ENCODE results near the gene OXCT1. TPM values are rescaled to one million over a fixed set of nuclear protein-coding genes. Genes with fewer than 3 reads are reported as not detected.

The OXCT1 gene
- total and polyA plus RNA-seq, 2 of the 13 experiments (the other 11 are each of a cell fraction or from before 2014, with no cell fraction given), result 0.92 to 4.7 TPM

- TF ChIP-seq PITX1 (CRISPR knock-in tag; IDR thresholded peaks at IDR 0.05) (peak; percentile 66; the same call in 1 of the 2 replicates), USF2 (IDR thresholded peaks at IDR 0.05; ENCODE audit: low read depth, low read length) (peak; percentile 98), USF2 (CRISPR knock-in tag; IDR thresholded peaks at IDR 0.05; ENCODE audit: borderline replicate concordance) (peak; percentile 100), ZNF747 (CRISPR knock-in tag; IDR thresholded peaks at IDR 0.05; ENCODE audit: borderline replicate concordance) (peak; percentile 68; the same call in 1 of the 2 replicates), ZNF724P (CRISPR knock-in tag; IDR thresholded peaks at IDR 0.05; ENCODE audit: borderline replicate concordance) (no peak), RNF219 (CRISPR knock-in tag; IDR thresholded peaks at IDR 0.05) (peak; percentile 84), ZNF788 (CRISPR knock-in tag; IDR thresholded peaks at IDR 0.05; ENCODE audit: borderline replicate concordance) (peak; percentile 86; the same call in 1 of the 2 replicates), RORA (CRISPR knock-in tag; IDR thresholded peaks at IDR 0.05) (no peak), ZNF713 (CRISPR knock-in tag; IDR thresholded peaks at IDR 0.05) (0 out of 2 replicates have a peak, but pooled peaks have one; percentile 27), RNF2 (conservative IDR thresholded peaks at IDR 0.05; ENCODE audit: low read depth) (peak; percentile 21; the same call in 1 of the 2 replicates), ARNT2 (CRISPR knock-in tag; IDR thresholded peaks at IDR 0.05; ENCODE audit: low read depth) (peak; percentile 75; the same call in 1 of the 2 replicates), ZBTB43 (CRISPR knock-in tag; conservative IDR thresholded peaks at IDR 0.05) (no peak), CBX5 (CRISPR knock-in tag; IDR thresholded peaks at IDR 0.05; ENCODE audit: borderline replicate concordance) (no peak; the same call in 1 of the 2 replicates), ZBTB7B (CRISPR knock-in tag; IDR thresholded peaks at IDR 0.05) (no peak), ZZZ3 (CRISPR knock-in tag; IDR thresholded peaks at IDR 0.05; ENCODE audit: borderline replicate concordance) (peak; percentile 97; the same call in 1 of the 2 replicates), BCLAF1 (IDR thresholded peaks at IDR 0.05) (no peak), MTF1 (CRISPR knock-in tag; IDR thresholded peaks at IDR 0.05) (0 out of 2 replicates have a peak, but pooled peaks have one; percentile 34), ZNF616 (CRISPR knock-in tag; IDR thresholded peaks at IDR 0.05; ENCODE audit: low read depth) (0 out of 2 replicates have a peak, but pooled peaks have one; percentile 24), ZSCAN21 (CRISPR knock-in tag; IDR thresholded peaks at IDR 0.05; ENCODE audit: borderline replicate concordance) (peak; percentile 88), SOX5 (CRISPR knock-in tag; IDR thresholded peaks at IDR 0.05; ENCODE audit: borderline replicate concordance) (no peak)
Observed at GRCh38 chr5:41903892-41904799, 33.9 kb upstream of the OXCT1 start, which contains the start of gene RIMOC1 (continued).
